Activated naive CD8-positive, alpha-beta T cell treated with anti-CD3 and anti-CD28 coated beads, Interleukin-2, amount 50 U/mL, for 24 hours (primary cell): Measurements from ENCODE around the gene KLHDC1.
A peak's percentile ranks its signal among the peaks of the same experiment; 100 is the strongest.
"Not testable (repeated sequence)": the region's sequence is repeated elsewhere in the genome, so short reads cannot be mapped to it uniquely, and the experiment has no call there.

Experiments used
- ATAC-seq: fragments of 150-1000 bp; cut with Tn5 transposase; one replicate; pipeline ENCODE4 v1.10.0; 2021
- DNase-seq: peaks from one replicate; pipeline ENCODE4 v3.0.0; 2021
- H3K27ac Mint-ChIP-seq: one replicate; pipeline ENCODE4 v1.8.0; 2021; ENCODE audit warnings: mild to moderate bottlenecking, mixed read lengths
- H3K27me3 Mint-ChIP-seq: one replicate; pipeline ENCODE4 v1.8.0; 2021; ENCODE audit warnings: mixed read lengths
- H3K36me3 Mint-ChIP-seq: one replicate; pipeline ENCODE4 v1.8.0; 2021; ENCODE audit warnings: low read depth, mixed read lengths
- H3K4me1 Mint-ChIP-seq: one replicate; pipeline ENCODE4 v1.8.0; 2021; ENCODE audit warnings: mixed read lengths
- H3K4me3 Mint-ChIP-seq: one replicate; pipeline ENCODE4 v1.8.0; 2021; ENCODE audit warnings: mild to moderate bottlenecking, moderate library complexity, mixed read lengths
- H3K9me3 Mint-ChIP-seq: one replicate; pipeline ENCODE4 v1.8.0; 2021; ENCODE audit warnings: mixed read lengths

Gene KLHDC1

DNA sequence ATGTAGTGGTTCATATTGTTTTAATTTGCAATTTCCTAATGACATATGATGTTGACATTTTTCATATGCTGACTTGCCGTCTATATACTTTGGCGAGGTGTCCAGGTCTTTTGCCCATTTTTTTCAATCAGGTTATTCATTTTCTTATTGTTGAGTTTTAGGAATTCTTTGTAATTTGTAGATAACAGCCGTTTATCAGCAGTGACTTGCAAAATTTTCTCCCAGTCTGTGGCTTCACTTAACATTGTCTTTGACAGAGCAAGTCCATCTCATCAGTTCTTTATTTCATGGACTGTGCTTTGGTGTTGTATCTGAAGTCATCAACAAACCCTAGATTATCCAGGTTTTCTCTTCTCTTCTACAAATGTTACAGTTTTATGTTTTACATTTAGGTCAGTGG lies 62.5 kb downstream of the KLHDC1 start:
- no peak for ATAC-seq
- no peaks in the 10 kb centered on the region for H3K27me3 Mint-ChIP-seq

DNA sequence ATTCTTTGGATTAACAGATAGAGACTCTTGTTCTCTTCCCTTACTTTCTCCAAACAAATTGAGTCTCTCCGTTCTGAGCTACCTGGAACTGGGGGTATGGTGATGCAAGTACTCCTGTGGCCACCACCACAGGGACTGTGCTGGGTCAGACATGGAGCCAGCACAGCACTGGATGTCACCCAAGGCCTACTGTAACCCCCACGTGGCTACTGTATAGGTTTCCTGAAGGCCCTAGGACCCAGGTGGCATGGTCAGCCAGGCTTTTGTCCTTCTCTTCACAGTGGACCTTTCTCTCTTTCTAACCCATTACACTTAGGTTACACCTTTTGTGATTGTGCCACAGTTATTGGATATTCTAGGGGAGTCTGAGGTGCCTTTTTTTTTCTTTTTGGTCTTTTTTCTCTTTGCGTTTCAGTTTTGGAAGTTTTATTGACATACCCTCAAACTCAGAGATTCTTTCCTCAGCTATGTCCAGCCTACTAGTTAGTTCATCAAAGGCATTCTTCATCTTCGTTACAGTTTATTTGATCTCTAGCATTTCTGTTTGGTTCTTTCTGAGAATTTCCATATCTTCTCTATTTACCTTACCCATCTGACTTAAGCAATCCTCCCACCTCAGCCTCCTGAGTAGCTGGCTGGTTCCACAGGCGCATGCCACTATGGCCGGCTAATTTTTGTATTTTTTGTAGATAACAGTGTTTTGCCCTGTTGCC lies 69.1 kb downstream of the KLHDC1 start:
- Mint-ChIP-seq H3K4me3 (no peak overlapping the region), H3K4me1 (peaks cover 6% of the 10 kb centered on the region), H3K36me3 (no peaks in the 10 kb centered on the region), H3K27ac (no peak overlapping the region), H3K9me3 (no peaks in the 10 kb centered on the region), H3K27me3 (no peaks in the 10 kb centered on the region)
- DNase-seq: no peak
- no peak for ATAC-seq

More for the DNA sequence above, 62.5 kb downstream of the KLHDC1 start:
- no peaks in the 10 kb centered on the region for H3K4me1 Mint-ChIP-seq
- H3K4me3 Mint-ChIP-seq: no peak overlapping the region
- H3K9me3 Mint-ChIP-seq: no peaks in the 10 kb centered on the region
- H3K36me3 Mint-ChIP-seq: peaks cover 4% of the 10 kb centered on the region
- H3K27ac Mint-ChIP-seq: no peak overlapping the region
- DNase-seq: no peak

DNA sequence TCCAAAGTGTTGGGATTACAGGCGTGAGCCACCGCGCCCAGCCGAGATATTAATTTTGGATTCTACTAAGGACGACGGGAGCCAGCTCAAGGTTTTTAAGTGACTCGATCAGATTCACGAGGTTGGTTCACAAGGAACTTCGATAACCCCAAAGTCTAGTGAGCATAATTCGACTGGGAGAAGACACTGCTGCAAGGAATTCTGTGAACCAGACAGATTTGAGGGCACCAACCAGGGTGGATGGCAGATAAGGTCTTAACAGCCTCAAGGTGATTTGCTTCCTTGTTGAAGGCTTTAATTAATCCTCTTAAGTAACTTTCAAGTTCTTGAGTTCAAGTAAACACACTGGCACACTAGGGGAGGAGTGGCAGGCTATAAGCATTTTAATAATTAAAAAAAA lies 73.9 kb downstream of the KLHDC1 start:
- Mint-ChIP-seq H3K4me3 (peak overlapping the region; percentile 87), H3K27ac (peak overlapping the region; percentile 98)
- DNase-seq: no peak

DNA sequence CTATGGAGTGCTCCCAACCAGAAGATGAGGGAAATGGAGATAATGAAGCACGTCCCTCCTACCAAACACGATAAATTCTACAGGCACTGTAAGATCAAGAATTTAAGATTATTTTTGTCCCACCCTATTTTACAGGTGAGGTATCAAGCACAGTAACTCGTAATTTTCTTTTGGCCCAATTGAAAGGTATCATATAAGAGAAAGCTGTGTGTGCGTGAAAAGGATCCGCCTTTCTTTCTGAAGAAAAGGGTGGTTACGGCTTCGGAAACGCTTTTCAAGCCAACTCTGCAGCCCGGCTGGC lies 74.3 kb downstream of the KLHDC1 start:
- H3K4me3 Mint-ChIP-seq: peak overlapping the region; percentile 87

More for the DNA sequence above, 73.9 kb downstream of the KLHDC1 start:
- H3K27me3 Mint-ChIP-seq: no peaks in the 10 kb centered on the region
- no peaks in the 10 kb centered on the region for H3K36me3 Mint-ChIP-seq
- no peak for ATAC-seq
- peaks cover 32% of the 10 kb centered on the region for H3K4me1 Mint-ChIP-seq
- no peaks in the 10 kb centered on the region for H3K9me3 Mint-ChIP-seq

DNA sequence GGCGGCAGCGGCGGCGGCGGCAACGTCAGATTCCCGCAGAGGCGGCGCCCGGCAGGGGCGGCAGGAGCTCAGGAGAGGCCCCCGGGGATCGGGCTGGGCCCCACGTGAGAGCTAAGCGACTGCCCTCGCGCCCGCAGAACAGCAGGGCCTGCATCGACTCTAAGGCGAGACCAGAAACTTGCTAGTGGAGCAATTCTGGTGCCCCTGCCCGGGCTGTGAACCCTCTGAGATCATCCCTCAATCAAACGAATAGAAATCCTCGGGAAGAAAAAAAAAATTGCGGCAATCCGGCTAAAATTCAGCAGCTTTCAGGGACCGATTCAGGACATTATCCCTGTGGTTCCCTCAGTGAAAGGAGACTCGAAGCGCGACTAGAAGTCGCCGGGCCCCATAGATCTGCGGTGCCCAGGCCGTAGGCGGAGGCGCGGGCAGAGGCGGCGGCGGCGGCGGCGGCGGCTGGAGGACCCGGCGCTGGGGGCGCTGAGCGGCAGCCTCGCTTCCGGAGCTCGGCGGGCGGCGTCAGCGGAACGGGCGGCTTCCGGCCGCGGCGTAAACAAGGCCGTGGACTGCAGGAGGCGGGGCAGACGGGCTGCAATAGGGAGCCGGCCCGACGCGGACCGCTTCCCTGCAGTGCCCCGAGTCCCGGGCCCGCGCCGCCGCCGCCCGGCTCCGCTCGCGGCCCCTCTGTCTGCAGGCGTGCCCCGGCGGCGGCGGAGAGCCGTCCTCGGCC lies 74.8 kb downstream of the KLHDC1 start, which contains the start of gene KLHDC2:
KLHDC2 (plus strand) TSS at position 583 of the 730 bp plus-strand sequence. CDS start 316 bp downstream, outside the sequence.
- no peaks in the 10 kb centered on the region for H3K9me3 Mint-ChIP-seq
- peak; percentile 92 for DNase-seq
- peak within 1 kb of the TSS; percentile 93 for H3K4me3 Mint-ChIP-seq
- H3K27me3 Mint-ChIP-seq: no peaks in the 10 kb centered on the region
- peaks cover 32% of the 10 kb centered on the region for H3K4me1 Mint-ChIP-seq
- no peaks in the 10 kb centered on the region for H3K36me3 Mint-ChIP-seq
- peak; percentile 84 for ATAC-seq
- peak within 1 kb of the TSS; percentile 98 for H3K27ac Mint-ChIP-seq

More for the DNA sequence above, 74.3 kb downstream of the KLHDC1 start:
- Mint-ChIP-seq H3K4me1 (peaks cover 32% of the 10 kb centered on the region), H3K27ac (peak overlapping the region; percentile 98), H3K27me3 (no peaks in the 10 kb centered on the region), H3K9me3 (no peaks in the 10 kb centered on the region), H3K36me3 (no peaks in the 10 kb centered on the region)
- no peak for DNase-seq
- ATAC-seq: no peak

DNA sequence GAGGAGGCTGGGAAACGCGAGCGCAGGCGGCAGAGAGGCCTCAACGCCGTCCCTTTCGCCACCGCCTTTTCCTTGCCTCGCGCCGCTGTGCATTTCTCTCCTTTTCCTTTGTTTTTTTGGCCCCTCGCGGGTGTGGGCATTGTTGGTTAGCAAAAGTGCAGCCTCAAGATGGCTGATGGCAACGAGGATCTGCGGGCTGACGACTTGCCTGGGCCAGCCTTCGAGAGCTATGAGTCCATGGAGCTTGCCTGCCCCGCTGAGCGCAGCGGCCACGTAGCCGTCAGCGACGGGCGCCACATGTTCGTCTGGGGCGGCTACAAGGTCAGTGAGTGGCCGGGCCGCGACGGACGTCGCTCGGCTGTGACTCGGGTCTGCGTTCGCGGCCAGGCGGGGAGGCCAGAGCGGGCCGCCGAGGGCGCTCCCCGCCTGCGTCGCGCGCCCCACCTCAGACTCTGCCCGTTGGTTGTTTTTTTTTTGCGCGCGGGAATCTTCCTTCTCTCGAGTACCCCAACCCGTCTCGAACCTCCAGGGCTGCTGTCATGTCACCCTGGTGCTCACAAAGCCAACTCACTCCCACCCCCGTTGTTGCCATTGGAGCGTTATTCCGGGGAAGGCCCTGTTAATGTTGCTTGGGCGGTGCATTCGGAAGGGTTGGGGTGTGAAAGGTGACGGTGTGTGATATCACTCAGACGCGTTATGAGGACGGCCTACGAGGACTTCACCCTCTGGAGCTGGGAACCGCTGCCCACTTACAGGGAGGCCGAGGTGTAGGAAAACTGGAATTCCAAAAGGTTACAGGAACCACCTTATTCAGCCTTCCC lies 75.6 kb downstream of the KLHDC1 start:
- Mint-ChIP-seq H3K9me3 (no peaks in the 10 kb centered on the region), H3K27me3 (no peaks in the 10 kb centered on the region)

DNA sequence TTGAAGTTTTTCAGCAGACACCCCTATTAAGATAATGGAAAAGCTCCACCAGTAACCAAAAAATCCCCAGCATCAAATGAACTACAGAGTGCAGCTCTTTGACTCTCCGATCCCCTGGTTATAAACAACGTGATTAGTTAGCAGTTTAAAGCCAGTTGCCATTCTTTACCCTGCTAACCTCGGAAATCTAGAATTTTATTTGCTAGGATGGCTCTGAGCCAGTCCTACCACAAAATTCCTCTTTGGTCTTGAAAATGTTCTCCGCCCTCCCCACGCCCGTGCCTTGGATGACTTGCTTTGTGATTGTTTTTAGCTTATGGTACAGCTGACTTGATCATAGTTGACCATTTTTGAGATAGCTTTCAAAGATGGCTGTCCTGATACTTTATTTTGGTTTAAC lies 76.3 kb downstream of the KLHDC1 start:
- H3K4me3 Mint-ChIP-seq: peak overlapping the region; percentile 93
- H3K27ac Mint-ChIP-seq: peak overlapping the region; percentile 96
- no peak for DNase-seq
- H3K36me3 Mint-ChIP-seq: no peaks in the 10 kb centered on the region
- H3K27me3 Mint-ChIP-seq: no peaks in the 10 kb centered on the region
- ATAC-seq: no peak
- no peaks in the 10 kb centered on the region for H3K9me3 Mint-ChIP-seq
- H3K4me1 Mint-ChIP-seq: peaks cover 32% of the 10 kb centered on the region

More for the DNA sequence above, 75.6 kb downstream of the KLHDC1 start:
- DNase-seq (peak; percentile 74), ATAC-seq (peak; percentile 76)
- Mint-ChIP-seq H3K4me3 (peak overlapping the region; percentile 93), H3K27ac (peak overlapping the region; percentile 96), H3K36me3 (no peaks in the 10 kb centered on the region), H3K4me1 (peaks cover 32% of the 10 kb centered on the region)

DNA sequence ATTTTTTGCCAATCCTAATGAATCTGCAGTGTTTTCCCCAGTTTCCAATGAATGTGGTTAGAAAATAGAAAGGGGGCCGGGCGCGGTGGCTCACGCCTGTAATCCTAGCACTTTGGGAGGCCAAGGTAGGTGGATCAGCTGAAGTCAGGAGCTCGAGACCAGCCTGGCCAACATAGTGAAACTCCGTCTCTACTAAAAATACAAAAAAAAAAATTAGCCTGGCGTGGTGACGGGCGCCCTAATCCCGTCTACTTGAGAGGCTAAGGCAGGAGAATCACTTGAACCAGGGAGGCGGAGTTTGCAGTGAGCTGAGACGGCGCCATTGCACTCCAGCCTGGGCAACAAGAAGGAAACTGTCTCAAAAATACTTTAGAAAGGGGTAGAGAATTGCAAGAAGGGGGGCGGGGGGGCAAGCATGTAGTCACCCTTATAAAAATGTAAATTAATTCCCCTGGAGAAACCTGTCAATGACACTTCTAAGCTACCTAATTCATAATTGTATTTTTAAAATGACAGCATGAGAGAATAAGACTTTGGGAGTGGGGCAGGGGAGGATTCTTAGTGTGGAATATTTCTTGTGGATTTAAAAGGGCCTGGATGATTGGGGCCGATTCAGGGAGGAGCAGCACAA lies 76.8 kb downstream of the KLHDC1 start:
- Mint-ChIP-seq H3K27ac (peak overlapping the region; percentile 96), H3K4me3 (peak overlapping the region; percentile 93), H3K36me3 (no peaks in the 10 kb centered on the region), H3K4me1 (peaks cover 32% of the 10 kb centered on the region), H3K27me3 (no peaks in the 10 kb centered on the region), H3K9me3 (no peaks in the 10 kb centered on the region)
- DNase-seq: no peak
- no peak for ATAC-seq

DNA sequence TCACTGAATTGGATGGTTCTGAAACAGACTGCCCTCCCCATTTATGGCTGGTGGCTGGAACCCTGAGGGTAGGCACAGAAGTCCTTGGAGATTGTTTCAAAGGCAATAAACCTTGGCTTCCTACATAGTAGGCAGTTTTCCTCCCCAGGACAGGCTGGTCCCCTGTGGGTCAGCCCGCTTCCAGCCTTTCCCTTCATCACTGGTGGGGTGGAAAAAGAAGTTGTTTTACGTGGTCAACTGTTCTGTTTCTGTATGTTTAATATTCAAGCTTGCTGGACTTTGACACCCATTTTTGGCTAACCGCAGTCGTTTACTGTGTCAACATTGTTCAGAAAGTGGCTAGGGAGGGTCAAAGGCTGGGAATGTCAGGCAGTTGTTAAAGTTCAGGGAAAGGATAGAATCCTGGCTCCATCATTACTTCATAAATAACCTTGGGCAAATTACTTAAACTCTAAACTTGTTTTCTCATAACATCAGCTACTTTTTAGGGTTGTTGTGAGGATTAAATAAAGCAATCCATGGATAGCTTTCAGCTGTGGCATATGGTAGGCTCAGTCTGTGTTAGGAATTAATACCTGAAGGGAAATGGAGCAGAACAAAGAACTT lies 77.4 kb downstream of the KLHDC1 start:
- peaks cover 32% of the 10 kb centered on the region for H3K4me1 Mint-ChIP-seq
- H3K27ac Mint-ChIP-seq: peak overlapping the region; percentile 49
- no peaks in the 10 kb centered on the region for H3K9me3 Mint-ChIP-seq
- H3K36me3 Mint-ChIP-seq: peaks cover 2% of the 10 kb centered on the region
- DNase-seq (no peak), ATAC-seq (no peak)
- no peaks in the 10 kb centered on the region for H3K27me3 Mint-ChIP-seq
- H3K4me3 Mint-ChIP-seq: peak overlapping the region; percentile 26

DNA sequence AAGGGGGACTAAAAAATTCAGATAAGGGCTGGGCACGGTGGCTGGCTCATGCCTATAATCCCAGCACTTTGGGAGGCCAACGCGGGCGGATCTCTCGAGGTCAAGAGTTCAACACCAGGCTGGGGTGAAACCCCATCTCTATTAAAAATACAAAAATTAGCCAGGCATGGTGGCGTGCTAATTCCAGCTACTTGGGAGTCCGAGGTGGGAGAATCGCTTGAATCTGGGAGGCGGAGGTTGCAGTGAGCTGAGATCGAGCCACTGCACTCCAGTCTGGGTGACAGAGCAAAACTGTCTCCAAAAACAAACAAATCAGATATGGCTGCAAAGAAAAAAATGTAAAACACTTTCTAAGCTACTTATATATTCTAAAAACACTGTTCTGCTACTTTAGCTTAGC lies 78.8 kb downstream of the KLHDC1 start:
- H3K4me1 Mint-ChIP-seq: peaks cover 29% of the 10 kb centered on the region
- not testable (repeated sequence) for H3K9me3 Mint-ChIP-seq, H3K27ac Mint-ChIP-seq, H3K27me3 Mint-ChIP-seq, H3K36me3 Mint-ChIP-seq, H3K4me3 Mint-ChIP-seq, ATAC-seq, DNase-seq

DNA sequence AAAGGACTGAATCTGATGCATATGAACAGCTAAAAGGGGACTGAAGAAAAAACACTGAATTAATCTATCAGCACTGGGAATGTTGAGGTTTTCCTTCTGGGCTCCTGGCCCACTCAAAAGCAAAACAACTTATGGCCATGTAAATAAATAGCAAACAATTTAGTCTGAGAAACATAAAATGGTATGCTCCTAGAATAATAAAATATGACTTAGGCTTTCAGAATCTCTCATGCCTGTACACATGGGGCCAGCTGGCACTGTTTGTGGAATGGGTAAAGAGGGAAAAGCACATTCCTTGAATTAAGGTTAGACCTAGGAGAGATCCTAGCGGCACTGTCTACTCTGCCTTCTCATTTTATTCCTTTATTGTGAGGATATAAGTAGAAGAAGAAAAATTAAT lies 81.2 kb downstream of the KLHDC1 start:
- Mint-ChIP-seq H3K36me3 (peaks cover 12% of the 10 kb centered on the region), H3K4me1 (peaks cover 16% of the 10 kb centered on the region), H3K9me3 (no peaks in the 10 kb centered on the region), H3K4me3 (no peak overlapping the region), H3K27ac (no peak overlapping the region), H3K27me3 (no peaks in the 10 kb centered on the region)
- DNase-seq: no peak
- ATAC-seq: no peak

DNA sequence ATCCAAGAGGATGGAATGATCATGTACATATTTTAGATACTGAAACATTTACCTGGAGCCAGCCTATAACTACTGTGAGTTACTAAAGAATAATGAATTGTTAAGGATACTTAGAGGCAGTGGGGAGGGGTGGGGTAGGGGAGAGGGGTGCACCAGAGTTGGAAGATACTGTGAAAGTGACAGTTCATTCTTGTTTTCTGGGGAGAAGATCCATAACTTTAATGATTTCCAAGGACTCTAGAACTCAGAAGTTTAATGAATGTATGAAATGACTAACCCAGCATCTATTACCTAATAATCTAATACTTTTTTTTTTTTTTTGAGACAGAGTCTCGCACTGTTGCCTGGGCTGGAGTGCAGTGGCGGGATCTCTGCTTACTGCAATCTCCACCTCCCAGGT lies 85.5 kb downstream of the KLHDC1 start:
- ATAC-seq: no peak
- no peak for DNase-seq
- Mint-ChIP-seq H3K27ac (no peak overlapping the region), H3K4me1 (no peaks in the 10 kb centered on the region), H3K27me3 (no peaks in the 10 kb centered on the region), H3K9me3 (no peaks in the 10 kb centered on the region), H3K36me3 (peaks cover 28% of the 10 kb centered on the region), H3K4me3 (no peak overlapping the region)

DNA sequence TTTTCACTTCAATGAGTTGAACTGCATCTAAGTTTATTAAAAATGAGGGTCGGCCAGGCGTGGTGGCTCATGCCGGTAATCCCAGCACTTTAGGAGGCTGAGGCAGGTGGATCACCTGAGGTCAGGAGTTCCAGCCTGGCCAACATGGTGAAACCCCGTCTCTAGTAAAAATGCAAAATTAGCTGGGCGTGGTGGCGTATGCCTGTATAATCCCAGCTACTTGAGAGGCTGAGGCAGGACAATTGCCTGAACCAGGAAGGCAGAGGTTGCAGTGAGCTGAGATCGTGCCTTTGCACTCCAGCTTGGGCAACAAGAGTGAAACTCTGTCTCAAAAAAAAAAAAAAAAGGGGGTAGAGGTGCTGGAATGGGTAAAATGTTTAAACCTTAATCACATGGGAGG lies 88.1 kb downstream of the KLHDC1 start:
- H3K9me3 Mint-ChIP-seq, H3K4me1 Mint-ChIP-seq, H3K4me3 Mint-ChIP-seq, ATAC-seq, H3K27me3 Mint-ChIP-seq, DNase-seq: not testable (repeated sequence)
- Mint-ChIP-seq H3K27ac (peak overlapping the region; percentile 24), H3K36me3 (peaks cover 39% of the 10 kb centered on the region)
